Measurements from ENCODE around the gene THOC6. TPM values are rescaled to one million over a fixed set of nuclear protein-coding genes. Genes with fewer than 3 reads are reported as not detected.

Gene THOC6
- total RNA-seq, 1 donor from 2014 or later = 17.0 TPM

DNA sequence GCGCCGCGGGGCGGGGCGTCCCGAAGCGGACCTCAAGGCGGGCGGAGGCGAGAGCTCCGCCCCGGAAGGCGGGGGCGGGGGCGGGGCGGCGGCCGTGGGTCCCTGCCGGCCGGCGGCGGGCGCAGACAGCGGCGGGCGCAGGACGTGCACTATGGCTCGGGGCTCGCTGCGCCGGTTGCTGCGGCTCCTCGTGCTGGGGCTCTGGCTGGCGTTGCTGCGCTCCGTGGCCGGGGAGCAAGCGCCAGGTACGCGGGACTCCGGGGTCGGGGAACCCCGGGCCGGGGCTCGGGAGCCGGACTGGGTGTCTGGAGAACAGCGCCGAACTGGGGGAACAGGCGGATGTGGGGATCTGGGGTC lies 3.6 kb upstream of the THOC6 start, which contains the start of gene TNFRSF12A:
Gene TNFRSF12A, plus strand, starts transcription at position 122 of the 357 bp plus-strand sequence. Its CDS starts 30 bp downstream, at position 152.
- H3K27me3 ChIP-seq (ENCODE audit: control insufficient read depth, insufficient read depth, low read length) = no peaks in the 10 kb centered on the region
- no peaks in the 10 kb centered on the region for H3K36me3 ChIP-seq (ENCODE audit: control insufficient read depth, insufficient read depth, low read length)
- TF ChIP-seq, protein P1, sequence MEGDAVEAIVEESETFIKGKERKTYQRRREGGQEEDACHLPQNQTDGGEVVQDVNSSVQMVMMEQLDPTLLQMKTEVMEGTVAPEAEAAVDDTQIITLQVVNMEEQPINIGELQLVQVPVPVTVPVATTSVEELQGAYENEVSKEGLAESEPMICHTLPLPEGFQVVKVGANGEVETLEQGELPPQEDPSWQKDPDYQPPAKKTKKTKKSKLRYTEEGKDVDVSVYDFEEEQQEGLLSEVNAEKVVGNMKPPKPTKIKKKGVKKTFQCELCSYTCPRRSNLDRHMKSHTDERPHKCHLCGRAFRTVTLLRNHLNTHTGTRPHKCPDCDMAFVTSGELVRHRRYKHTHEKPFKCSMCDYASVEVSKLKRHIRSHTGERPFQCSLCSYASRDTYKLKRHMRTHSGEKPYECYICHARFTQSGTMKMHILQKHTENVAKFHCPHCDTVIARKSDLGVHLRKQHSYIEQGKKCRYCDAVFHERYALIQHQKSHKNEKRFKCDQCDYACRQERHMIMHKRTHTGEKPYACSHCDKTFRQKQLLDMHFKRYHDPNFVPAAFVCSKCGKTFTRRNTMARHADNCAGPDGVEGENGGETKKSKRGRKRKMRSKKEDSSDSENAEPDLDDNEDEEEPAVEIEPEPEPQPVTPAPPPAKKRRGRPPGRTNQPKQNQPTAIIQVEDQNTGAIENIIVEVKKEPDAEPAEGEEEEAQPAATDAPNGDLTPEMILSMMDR (IDR thresholded peaks at IDR 0.05; ENCODE audit: insufficient read depth, low read length, poor library complexity, severe bottlenecking) = no peak
- peak within 1 kb of the TSS; percentile 88 for H3K4me3 ChIP-seq (ENCODE audit: low read depth, low read length)
- no peak for DNase-seq (ENCODE audit: low read depth)

DNA sequence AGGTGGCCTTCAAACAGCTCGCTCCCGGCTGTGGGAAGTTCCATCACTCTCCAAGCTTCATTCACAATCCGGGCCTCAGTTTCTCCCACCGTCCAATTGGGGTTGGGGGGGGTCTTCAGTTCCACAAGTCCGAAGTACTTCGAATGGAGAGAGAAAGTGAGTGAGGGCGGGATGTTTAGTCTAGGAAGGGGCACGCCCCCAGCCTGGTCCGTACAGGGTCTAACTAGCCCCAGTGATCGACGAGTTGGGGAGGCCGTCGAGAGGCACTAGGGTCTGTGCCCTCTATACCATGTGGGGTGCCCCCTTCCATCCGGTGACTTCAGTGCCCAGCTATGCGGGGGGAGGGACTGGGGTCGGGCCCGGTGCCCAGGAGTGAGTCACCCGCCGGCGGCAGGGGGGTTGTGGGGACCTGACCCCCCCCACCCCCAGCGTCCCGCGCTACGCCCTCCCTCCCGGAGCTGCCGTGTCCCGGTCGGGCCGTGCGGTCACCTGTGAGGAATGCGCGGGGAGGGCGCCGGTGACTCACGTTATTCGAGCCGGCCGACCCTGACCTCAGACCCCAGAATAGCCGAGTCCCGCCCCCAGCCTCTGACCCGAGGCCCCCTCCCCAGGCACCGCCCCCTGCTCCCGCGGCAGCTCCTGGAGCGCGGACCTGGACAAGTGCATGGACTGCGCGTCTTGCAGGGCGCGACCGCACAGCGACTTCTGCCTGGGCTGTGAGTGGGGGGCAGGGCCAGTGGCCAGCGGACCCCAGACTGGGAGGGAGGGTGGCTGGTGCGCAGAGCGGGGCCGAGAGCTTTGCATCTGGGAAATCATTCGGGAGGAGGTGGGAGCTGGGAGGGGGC lies 3.0 kb upstream of the THOC6 start:
- no peaks in the 10 kb centered on the region for H3K27me3 ChIP-seq (ENCODE audit: control insufficient read depth, insufficient read depth, low read length)
- no peaks in the 10 kb centered on the region for H3K36me3 ChIP-seq (ENCODE audit: control insufficient read depth, insufficient read depth, low read length)
- DNase-seq (ENCODE audit: low read depth) = no peak
- H3K4me3 ChIP-seq (ENCODE audit: low read depth, low read length) = peak overlapping the region; percentile 88
- TF ChIP-seq, protein P1 (IDR thresholded peaks at IDR 0.05; ENCODE audit: insufficient read depth, low read length, poor library complexity, severe bottlenecking) = no peak

DNA sequence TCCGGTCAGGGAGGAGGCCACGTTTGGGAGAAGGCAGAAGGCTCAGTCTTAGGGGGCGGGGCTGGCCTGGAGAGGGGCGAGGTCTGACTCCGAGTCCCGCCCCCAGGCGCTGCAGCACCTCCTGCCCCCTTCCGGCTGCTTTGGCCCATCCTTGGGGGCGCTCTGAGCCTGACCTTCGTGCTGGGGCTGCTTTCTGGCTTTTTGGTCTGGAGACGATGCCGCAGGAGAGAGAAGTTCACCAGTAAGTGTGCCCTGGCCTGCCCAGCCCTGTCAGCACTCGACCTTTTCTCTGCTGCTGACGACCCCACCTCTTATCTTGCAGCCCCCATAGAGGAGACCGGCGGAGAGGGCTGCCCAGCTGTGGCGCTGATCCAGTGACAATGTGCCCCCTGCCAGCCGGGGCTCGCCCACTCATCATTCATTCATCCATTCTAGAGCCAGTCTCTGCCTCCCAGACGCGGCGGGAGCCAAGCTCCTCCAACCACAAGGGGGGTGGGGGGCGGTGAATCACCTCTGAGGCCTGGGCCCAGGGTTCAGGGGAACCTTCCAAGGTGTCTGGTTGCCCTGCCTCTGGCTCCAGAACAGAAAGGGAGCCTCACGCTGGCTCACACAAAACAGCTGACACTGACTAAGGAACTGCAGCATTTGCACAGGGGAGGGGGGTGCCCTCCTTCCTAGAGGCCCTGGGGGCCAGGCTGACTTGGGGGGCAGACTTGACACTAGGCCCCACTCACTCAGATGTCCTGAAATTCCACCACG lies 2.2 kb upstream of the THOC6 start:
- TF ChIP-seq, protein P1 (IDR thresholded peaks at IDR 0.05; ENCODE audit: insufficient read depth, low read length, poor library complexity, severe bottlenecking) = peak; percentile 55
- peak; percentile 80 for DNase-seq (ENCODE audit: low read depth)
- no peaks in the 10 kb centered on the region for H3K27me3 ChIP-seq (ENCODE audit: control insufficient read depth, insufficient read depth, low read length)
- H3K4me3 ChIP-seq (ENCODE audit: low read depth, low read length) = peak overlapping the region; percentile 88
- H3K36me3 ChIP-seq (ENCODE audit: control insufficient read depth, insufficient read depth, low read length) = no peaks in the 10 kb centered on the region

DNA sequence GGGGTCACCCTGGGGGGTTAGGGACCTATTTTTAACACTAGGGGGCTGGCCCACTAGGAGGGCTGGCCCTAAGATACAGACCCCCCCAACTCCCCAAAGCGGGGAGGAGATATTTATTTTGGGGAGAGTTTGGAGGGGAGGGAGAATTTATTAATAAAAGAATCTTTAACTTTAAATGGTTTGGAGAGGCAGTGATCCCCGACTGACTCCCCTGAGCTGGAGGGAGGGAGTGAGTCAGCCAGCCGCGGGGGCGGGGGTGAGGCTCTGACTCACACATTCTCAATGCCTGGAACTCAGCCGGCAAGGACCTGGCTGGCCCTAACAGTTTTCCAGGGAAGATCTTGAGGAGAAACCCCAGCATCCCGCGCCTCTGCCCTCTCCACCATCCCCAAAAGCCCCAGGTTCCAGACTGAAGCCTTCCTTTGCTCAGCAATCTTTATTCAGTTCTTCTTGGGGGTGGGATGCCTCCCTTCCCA lies 1.6 kb upstream of the THOC6 start:
- peaks cover 4% of the 10 kb centered on the region for H3K36me3 ChIP-seq (ENCODE audit: control insufficient read depth, insufficient read depth, low read length)

DNA sequence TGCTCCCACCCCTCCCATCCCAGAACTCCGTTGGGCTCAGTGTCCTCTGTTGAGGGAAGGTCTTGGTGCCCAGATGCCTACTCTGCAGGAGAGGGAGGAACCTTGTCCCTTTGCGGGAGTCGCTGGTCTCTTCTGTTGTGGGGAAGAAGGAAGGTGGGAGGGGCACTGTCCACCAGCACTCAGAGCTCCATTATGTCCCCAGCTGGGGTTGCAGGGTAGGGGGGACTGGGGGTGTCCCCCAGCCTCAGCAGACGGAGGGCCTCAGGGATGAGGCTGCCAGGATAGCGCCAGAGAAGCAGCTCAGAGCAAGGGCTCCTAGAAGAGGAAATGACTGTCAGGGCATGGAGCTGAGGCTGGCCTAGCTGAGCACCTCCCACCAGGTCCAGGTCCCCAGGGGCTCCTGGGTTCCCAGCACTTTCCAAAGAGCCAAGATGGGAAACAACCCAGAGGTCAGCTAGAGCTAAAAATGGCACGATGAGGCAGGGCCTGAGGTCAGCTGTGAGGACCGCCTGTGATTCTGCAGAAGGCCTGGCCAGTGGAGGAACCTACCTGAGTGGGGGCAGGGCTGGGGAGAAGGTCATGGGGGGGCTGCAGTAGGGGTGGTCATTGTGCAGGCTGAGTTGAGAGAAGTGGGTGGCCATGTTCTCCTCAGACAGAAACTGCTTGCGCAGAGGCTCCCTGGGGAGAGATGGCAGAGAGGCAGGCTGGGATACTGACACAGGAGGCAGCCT lies 986 bp upstream of the THOC6 start:
- H3K4me3 ChIP-seq (ENCODE audit: low read depth, low read length) = peak overlapping the region; percentile 60
- DNase-seq (ENCODE audit: low read depth) = no peak
- TF ChIP-seq, protein P1 (IDR thresholded peaks at IDR 0.05; ENCODE audit: insufficient read depth, low read length, poor library complexity, severe bottlenecking) = no peak
- no peaks in the 10 kb centered on the region for H3K27me3 ChIP-seq (ENCODE audit: control insufficient read depth, insufficient read depth, low read length)
- peaks cover 4% of the 10 kb centered on the region for H3K36me3 ChIP-seq (ENCODE audit: control insufficient read depth, insufficient read depth, low read length)

More for the DNA sequence above, 1.6 kb upstream of the THOC6 start:
- peak; percentile 81 for DNase-seq (ENCODE audit: low read depth)
- peak overlapping the region; percentile 88 for H3K4me3 ChIP-seq (ENCODE audit: low read depth, low read length)
- TF ChIP-seq, protein P1 (IDR thresholded peaks at IDR 0.05; ENCODE audit: insufficient read depth, low read length, poor library complexity, severe bottlenecking) = no peak
- no peaks in the 10 kb centered on the region for H3K27me3 ChIP-seq (ENCODE audit: control insufficient read depth, insufficient read depth, low read length)

All from kidney epithelial cell (primary cell).